ENCODE results near the gene NEUROG1. TPM values are rescaled to one million over a fixed set of nuclear protein-coding genes. Genes with fewer than 3 reads are reported as not detected.

NEUROG1 gene
- total RNA-seq, 4 donors from 2014 or later, result not detected

- no peak for TF ChIP-seq CTCF (IDR thresholded peaks at IDR 0.05; ENCODE audit: low read depth)
Measured at GRCh38 chr5:135543001-135543484, 7.3 kb upstream of the NEUROG1 start.

DNA sequence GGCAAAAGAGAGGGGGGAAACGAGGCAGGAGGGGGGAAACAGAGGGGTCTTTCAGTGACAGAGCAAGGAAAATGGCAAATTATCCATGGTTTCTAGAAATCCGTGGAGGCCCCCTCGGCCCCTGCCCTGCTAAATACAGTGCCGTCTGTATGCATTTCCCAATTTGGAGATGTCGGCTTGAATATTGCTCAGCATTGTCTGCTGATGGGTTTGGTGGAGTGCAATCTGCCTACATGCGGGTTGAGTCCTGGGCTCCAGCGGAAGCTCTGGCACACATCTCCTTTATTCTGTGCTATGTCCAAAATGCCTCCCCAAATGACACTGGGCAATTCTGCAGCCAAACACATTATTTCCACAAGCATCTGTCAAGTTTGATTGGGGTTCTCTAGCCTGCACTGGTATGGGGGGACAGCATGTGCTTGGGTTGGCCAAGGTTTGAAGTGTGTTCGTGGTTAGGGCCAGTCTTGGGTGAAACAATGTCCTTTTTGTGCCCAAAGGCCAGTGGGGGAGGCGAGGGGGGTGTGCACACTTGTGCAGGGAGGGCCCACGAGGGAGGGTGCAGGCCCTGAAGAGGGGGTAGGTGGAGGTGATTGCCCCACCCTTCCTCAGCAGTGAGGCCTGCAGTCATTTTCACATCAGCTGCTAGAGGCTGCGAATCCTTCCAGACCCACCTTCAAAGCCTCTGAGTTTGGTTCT, 6.2 kb upstream of the NEUROG1 start:
- no peak for TF ChIP-seq CTCF (IDR thresholded peaks at IDR 0.05; ENCODE audit: low read depth)

DNA sequence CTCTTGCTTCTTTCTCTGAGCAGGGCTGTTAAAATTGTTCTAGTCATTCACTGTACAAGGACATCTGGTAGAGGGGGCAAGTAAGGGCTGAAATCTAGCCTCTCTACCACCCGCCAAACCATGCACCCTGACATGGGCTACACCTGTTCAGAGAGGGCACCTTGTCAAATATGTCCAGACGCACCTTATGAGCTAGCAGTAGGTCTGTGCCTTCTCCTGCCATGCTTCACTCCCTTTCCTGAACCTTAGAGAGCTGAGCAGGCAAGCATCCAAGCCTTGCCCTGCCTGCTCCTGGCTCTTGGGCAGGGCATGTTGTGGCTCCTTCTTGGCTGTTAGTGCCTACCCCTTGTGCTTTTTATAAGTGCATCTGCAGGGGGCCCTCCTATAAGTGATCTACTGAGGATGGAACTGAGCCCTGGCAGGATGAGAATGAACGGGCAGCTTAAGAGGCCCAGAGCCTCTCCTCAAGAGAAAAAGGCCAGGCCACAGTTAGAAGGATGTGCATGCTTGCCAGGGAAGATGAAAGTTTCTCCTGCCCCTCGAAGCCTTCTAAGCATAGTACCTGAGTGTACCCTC, 3.8 kb upstream of the NEUROG1 start:
- no peak for TF ChIP-seq CTCF (IDR thresholded peaks at IDR 0.05; ENCODE audit: low read depth)

GRCh38 chr5:135538261-135538660, 2.5 kb upstream of the NEUROG1 start:
- TF ChIP-seq CTCF (IDR thresholded peaks at IDR 0.05; ENCODE audit: low read depth), result no peak

- no peak for TF ChIP-seq CTCF (IDR thresholded peaks at IDR 0.05; ENCODE audit: low read depth)
Measured at GRCh38 chr5:135537745-135538144, 2.0 kb upstream of the NEUROG1 start.

- no peak for TF ChIP-seq CTCF (IDR thresholded peaks at IDR 0.05; ENCODE audit: low read depth)
Measured at GRCh38 chr5:135537271-135537670, 1.5 kb upstream of the NEUROG1 start.

DNA sequence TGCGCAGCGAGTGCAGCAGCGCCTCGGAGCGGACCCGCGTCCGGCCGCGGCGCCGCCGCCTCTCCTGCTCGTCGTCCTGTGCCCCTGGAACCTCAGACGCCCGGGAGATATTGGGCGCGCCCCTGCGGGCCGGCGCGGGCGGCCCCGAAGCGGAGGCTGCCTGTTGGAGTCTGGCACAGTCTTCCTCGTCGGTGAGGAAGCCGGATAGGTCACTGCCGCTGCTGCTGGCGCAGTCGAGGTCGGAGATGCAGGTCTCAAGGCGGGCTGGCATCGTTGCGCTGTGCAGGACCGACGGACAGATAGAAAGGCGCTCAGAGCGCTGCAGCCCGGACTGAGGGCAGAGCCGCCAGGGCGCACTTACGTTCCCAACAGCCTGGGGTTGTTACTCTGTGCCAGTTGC, 344 bp downstream of the NEUROG1 start:
- no peak for TF ChIP-seq CTCF (IDR thresholded peaks at IDR 0.05; ENCODE audit: low read depth)
